Right lobe of liver (tissue), 4 donors: ENCODE results near the gene EMX1.

Experiments used
- POLR2A ChIP-seq: fragments of 450-650 bp; IDR thresholded peaks from one replicate; pipeline ENCODE4 v1.6.1; 2017; ENCODE audit warnings: antibody characterized with exemption, mild to moderate bottlenecking
- TF ChIP-seq, protein P1 (sequence below), 4 donors: fragments of 200-600 bp in 3 of 4; fragments of 450-650 bp in 1 of 4; IDR thresholded peaks; one replicate each; pipeline versions ENCODE4 v1.5.1 to v1.8.0; 2016 to 2022; ENCODE audit warnings: antibody characterized with exemption in 4 of 4, mild to moderate bottlenecking in 2 of 4
- donor health status: DM: no; HTN: no; CAD: no.
- donor health status: DM: no; HTN: no; CAD: no.
- donor health status: DM: no; HTN: yes; CAD: no.

DNA sequence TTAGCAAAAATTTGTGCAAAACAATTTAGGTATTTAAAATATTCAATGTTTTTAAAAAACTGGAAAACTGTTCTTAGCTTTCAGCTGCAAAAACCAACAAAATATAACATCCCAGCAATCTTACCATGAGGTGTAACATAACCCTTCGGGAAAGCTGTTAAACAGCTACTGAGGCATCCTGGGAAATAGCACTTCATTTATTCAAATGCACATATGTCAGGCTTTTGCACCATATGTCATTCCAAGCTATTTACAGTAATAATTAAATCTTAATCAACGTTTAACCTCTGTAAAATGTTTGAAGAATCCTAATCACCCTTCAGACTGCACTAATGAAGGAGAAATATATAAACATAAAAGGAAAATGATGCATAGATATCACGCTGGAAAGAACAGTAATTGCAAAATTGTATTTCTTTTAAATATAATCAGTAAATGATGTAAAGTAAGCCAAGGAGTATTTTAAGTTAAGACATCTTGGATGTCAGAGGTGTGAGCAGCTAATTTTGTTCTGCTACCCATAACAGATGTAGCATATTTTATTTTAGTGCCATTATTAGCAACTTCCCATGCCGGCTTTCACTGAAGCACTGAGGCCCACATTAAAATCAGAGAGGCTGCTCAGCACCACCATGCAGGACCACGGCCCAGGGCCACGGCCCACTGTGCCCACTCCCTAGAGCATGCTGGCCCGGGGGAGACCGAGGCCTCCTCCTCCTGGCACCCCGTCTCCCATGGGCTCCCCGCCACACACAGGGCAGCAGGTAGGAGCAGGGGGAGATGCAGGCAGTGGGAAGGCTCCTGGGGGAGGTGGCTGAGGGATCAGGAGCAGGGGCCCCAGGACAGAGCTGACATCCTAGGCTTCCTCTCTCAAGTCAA, 30.9 kb downstream of the EMX1 start:
- TF ChIP-seq, protein P1, sequence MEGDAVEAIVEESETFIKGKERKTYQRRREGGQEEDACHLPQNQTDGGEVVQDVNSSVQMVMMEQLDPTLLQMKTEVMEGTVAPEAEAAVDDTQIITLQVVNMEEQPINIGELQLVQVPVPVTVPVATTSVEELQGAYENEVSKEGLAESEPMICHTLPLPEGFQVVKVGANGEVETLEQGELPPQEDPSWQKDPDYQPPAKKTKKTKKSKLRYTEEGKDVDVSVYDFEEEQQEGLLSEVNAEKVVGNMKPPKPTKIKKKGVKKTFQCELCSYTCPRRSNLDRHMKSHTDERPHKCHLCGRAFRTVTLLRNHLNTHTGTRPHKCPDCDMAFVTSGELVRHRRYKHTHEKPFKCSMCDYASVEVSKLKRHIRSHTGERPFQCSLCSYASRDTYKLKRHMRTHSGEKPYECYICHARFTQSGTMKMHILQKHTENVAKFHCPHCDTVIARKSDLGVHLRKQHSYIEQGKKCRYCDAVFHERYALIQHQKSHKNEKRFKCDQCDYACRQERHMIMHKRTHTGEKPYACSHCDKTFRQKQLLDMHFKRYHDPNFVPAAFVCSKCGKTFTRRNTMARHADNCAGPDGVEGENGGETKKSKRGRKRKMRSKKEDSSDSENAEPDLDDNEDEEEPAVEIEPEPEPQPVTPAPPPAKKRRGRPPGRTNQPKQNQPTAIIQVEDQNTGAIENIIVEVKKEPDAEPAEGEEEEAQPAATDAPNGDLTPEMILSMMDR (IDR thresholded peaks at IDR 0.05): no peak
- no peak for TF ChIP-seq POLR2A
